NB4 (cell line): Measurements from ENCODE around the gene SYCP3.

ENCODE experiments used
- DNase-seq: peaks from one replicate; pipeline ENCODE4 v3.0.0; 2010; ENCODE audit warnings: low read depth
- H3K4me3 ChIP-seq: one replicate; pipeline ENCODE4 v1.5.1; 2011; ENCODE audit warnings: mild to moderate bottlenecking, low read depth, low read length, moderate library complexity
- MYC ChIP-seq: IDR thresholded peaks from 2 replicates; pipeline ENCODE4 v1.6.1; 2011; ENCODE audit warnings: low read depth, low read length
- POLR2A ChIP-seq: IDR thresholded peaks from 2 replicates; pipeline ENCODE4 v1.6.1; 2011; ENCODE audit warnings: mild to moderate bottlenecking; ENCODE audit not compliant: insufficient read length; ENCODE audit errors: extremely low read depth
- TF ChIP-seq, protein P1 (sequence below): IDR thresholded peaks from one replicate; pipeline ENCODE4 v1.5.1; 2012; ENCODE audit warnings: low read depth, low read length
- TF ChIP-seq, protein P2 (sequence below): IDR thresholded peaks from 2 replicates; pipeline ENCODE4 v1.6.1; 2011; ENCODE audit warnings: low read depth, low read length

Gene SYCP3

DNA sequence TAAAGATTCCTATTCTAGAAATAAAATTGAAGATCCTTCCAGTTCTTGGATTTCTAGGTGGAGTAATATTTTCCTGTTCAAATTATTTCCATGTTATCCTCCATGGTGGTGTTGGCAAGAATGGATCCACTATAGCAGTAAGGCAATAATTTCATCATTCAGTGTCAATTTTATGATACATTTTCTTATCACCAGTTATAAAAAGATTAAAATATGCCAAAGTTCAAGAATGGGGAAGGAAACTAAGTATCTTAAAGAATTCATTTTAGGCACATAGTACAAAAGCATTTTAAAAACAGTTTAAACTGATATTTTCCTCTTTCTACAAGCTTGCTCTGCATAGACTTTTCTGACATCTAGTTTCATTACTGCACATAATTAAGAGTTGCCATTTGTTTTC lies 19.1 kb downstream of the SYCP3 start:
- TF ChIP-seq MYC, result no peak
- TF ChIP-seq, protein P1, sequence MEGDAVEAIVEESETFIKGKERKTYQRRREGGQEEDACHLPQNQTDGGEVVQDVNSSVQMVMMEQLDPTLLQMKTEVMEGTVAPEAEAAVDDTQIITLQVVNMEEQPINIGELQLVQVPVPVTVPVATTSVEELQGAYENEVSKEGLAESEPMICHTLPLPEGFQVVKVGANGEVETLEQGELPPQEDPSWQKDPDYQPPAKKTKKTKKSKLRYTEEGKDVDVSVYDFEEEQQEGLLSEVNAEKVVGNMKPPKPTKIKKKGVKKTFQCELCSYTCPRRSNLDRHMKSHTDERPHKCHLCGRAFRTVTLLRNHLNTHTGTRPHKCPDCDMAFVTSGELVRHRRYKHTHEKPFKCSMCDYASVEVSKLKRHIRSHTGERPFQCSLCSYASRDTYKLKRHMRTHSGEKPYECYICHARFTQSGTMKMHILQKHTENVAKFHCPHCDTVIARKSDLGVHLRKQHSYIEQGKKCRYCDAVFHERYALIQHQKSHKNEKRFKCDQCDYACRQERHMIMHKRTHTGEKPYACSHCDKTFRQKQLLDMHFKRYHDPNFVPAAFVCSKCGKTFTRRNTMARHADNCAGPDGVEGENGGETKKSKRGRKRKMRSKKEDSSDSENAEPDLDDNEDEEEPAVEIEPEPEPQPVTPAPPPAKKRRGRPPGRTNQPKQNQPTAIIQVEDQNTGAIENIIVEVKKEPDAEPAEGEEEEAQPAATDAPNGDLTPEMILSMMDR, result no peak
- TF ChIP-seq, protein P2, sequence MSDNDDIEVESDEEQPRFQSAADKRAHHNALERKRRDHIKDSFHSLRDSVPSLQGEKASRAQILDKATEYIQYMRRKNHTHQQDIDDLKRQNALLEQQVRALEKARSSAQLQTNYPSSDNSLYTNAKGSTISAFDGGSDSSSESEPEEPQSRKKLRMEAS, result no peak
- TF ChIP-seq POLR2A, result no peak
- no peak overlapping the region for H3K4me3 ChIP-seq
- no peak for DNase-seq

DNA sequence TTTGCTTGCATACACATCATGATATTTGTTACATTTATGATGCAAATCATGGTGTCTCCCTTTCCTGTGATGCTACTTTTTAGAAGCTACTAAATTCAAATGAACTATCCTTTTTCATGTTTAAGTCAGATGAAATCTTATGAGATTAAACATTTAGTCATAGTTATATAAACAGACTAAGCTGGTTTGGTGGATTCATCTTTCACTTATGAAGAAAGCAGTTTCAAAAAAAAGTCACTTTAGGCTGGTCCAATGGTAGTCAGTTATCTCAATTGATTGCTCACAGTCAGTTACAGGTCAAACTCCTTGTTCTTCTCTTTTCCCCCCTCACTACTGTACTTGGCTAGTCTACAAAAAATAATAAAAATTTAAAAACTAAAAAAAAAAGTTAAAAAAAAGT lies 19.7 kb downstream of the SYCP3 start:
- no peak for DNase-seq
- H3K4me3 ChIP-seq, result no peak overlapping the region
- no peak for TF ChIP-seq POLR2A
- TF ChIP-seq, protein P1, result no peak
- TF ChIP-seq, protein P2, result no peak
- no peak for TF ChIP-seq MYC

DNA sequence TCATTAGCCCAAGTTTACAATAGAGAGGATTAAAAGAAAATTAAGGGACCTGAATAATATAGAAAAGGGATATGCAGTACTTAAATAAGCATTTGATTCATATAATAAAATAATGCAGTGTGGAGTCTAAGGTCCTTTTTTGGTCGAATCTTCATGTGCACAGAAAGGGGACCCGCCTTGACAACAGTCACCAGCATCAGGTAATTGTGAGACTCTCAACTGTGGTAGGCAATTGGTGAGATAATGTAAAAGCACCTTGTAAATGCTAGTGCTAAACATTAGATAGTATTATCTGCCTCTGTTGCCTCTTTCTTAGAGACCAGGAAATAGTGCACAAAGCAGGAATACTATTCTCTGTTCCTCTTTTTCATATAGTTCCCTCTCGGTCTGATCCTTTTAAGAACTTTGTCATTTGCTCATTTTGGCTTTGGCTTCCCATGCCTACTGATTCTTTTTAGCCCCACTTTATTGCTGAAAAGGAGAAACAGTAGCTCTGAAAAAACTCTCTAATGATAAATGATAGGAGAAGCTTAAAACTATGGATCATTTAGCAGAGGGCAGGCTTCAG lies 24.3 kb downstream of the SYCP3 start:
- peak; percentile 33 for DNase-seq
- no peak for TF ChIP-seq MYC
- TF ChIP-seq POLR2A, result no peak
- TF ChIP-seq, protein P2, result no peak
- TF ChIP-seq, protein P1, result no peak
- no peak overlapping the region for H3K4me3 ChIP-seq

DNA sequence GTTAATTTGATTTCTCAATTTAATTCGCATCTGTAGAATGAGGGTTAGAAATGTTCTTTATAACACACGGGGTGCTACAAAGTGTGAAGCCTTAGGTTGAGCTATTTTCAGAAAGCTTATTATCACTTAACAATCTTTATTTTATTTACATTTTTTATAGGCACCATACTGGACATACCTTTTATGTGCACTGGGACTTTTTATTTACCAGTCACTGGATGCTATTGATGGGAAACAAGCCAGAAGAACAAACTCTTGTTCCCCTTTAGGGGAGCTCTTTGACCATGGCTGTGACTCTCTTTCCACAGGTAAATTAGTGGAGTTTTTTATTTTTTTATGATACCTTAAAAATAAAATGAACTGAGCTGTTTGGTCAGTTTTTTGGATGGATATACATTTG lies 25.3 kb downstream of the SYCP3 start:
- DNase-seq, result no peak

DNA sequence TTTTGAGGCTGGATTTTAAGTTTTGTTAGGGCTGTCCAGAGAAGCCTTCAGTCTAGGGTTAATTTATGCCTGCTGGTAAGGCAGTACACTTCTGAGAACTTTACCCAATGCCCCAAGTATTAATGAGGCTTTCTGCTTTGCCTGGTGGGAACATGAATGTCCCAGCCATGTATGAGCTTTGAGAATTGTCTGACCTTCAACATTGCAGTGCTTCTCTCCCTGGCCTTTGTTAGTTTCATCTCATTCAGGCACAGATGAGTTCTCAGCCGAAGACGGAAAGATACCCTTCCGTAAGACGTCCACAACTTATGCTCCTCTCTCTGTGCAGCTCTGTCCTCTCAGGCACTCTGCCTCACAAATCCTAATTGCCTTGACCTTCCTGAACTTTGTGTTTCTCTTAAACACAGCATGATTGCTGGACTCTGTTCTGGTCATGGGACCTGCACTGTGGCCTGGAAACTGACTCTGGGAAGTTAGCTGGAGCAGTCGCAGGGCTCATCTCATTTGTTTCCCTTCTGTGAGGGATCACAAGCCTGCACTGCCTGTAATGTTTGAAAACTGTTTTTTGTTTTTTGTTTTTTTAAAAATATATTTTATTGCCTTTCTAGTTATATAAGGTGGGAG lies 26.1 kb downstream of the SYCP3 start:
- TF ChIP-seq POLR2A, result no peak
- no peak for TF ChIP-seq MYC
- TF ChIP-seq, protein P1, result no peak
- TF ChIP-seq, protein P2, result no peak

More for the DNA sequence above, 25.3 kb downstream of the SYCP3 start:
- H3K4me3 ChIP-seq, result no peak overlapping the region
- TF ChIP-seq, protein P1, result no peak
- TF ChIP-seq, protein P2, result no peak
- TF ChIP-seq MYC (no peak), POLR2A (no peak)

DNA sequence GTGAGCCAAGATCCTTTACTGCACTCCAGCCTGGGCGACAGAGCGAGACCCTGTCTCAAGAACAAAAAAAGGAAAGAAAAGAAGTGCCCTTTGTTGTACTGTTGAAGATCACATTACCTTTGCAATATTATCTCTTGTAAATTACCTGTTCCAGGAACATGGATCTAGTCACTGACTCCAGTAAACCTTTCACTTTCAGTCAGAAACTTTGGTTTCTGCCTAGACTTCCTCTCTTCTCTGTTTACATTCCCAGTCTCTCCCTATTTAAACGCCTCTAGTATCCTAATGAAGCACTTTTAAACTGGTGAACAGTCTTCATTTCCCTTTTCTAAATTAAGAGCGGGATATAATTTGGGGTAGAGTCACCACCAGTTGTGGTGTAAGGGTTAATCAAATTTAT lies 29.0 kb downstream of the SYCP3 start:
- no peak for DNase-seq
- no peak for TF ChIP-seq MYC
- TF ChIP-seq, protein P2, result no peak
- TF ChIP-seq POLR2A, result no peak
- TF ChIP-seq, protein P1, result no peak
- no peak overlapping the region for H3K4me3 ChIP-seq

More for the DNA sequence above, 26.1 kb downstream of the SYCP3 start:
- DNase-seq, result no peak
- no peak overlapping the region for H3K4me3 ChIP-seq
